ENCODE results near the gene BLOC1S3.

BLOC1S3 gene

DNA sequence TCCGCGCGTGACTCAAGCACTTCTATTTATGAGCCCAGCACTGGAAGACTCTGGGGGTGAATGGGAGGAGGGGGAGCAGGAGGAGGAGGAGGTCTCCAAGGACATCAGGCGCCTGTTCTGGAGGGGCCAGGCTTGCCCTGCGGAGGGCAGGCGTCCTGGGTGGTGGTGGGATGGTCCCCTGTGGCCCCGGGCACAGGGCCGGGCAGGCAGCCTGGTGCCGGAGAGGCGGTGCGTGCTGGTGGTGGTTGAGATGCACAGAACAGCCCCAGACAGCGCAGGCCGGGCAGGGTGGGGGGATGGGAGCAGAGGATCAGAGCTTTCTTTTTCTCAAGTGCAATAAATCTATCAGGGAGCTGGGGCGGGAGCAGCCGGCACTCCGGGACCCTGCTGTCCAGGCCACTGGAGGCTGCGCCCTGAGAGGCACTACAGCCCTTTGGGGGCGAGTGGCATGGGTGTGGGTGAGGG lies 31.8 kb upstream of the BLOC1S3 start:
- no peak for DNase-seq

DNA sequence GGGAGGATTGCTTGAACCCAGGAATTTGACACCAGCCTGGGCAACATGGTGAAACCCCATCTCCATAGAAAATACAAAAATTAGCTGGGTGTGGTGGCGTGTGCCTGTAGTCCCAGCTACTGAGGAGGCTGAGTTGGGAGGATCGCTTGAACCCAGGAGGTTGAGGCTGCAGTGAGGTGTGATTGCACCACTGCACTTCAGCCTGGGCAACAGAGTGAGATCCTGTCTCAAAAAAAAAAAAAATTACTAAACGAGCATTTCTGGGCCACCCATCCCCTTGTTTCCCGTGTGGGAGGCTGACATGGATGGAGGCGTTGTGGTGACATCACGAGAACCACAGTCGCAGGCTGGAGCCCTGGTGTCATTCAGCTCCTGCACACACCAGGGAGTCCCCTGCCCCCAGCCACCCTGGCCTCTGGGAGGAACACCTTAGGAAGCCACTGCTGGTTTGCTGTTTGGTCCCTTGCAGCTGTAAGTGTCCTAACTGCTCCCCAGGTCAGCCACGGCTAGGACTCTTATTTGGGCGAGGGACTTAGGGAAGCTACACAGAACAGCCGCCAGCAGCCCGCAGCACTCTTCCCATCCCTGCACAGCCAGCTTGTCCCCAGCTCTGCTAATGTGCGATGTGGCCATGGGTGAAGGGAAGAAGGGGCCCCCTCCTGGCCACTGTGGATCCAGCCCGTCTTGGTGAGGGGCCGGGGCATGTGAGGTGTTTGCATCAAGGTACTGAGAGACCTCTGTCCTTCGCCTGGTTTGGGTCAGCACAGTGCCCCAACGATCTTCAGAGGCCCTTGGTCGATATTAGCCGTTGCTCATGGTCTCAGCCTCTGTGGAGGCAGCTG lies 30.5 kb upstream of the BLOC1S3 start:
- no peak for DNase-seq

DNA sequence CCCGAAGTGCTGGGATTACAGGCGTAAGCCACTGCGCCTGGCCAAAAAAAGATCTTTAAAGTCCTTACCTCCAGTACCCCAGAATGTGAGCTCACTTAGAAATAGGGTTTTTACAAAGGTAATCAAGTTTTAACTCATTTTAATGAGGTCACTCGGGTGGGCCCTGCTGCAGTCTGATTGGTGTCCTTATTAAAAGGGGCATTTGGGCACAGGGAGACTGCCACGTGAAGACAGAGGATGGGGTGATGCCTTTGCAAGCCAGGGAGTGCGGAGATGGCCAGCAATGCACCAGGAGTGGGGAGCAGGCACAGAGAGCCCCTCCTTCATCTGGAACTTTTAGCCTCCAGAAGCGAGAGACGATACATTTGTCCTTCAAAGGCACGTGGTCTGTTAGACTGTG lies 29.5 kb upstream of the BLOC1S3 start:
- no peak for DNase-seq

DNA sequence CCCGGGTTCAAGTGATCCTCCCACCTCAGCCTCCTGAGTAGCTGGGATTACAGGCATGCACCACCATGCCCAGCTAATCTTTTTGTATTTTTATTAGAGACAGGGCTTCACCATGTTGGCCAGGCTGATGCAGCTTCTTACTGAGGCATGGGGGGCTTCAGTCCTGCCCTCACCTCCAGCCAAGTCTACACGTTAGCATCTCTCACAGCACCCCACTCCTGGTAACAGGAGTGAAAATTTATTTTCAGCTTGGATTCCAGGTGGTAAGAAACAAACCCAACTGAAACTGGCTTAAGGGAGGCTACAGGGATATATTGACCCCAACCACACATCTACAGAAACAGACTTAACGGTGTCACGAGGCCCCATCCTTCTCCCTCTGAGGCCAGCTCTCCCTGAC lies 28.4 kb upstream of the BLOC1S3 start:
- no peak for DNase-seq

DNA sequence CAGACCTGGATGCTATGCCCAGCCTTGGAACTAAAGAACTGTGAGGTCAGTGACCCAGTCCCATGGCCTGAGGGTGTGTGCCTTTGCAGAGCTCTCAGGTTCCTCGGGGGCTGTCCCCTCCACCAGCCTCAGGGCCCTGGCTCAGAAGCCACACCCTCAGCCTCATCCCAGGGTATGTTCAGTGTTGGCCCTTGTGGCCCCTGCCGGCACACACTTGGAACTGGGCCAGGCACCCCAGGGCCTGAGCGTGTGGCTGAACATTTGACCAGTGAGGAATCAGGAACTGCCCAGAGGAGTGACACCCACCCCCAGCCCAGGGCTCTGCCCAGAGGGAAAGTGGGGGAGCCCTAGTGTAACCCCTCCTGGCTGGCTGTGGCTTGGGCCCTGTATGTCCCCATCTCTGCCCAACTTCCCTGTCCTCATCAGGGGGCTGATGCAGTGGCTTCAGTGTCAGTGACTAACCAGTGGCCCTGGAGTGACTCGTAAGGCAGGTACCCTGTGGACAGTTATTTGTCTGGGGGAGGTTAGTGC lies 27.8 kb upstream of the BLOC1S3 start:
- DNase-seq = no peak

DNA sequence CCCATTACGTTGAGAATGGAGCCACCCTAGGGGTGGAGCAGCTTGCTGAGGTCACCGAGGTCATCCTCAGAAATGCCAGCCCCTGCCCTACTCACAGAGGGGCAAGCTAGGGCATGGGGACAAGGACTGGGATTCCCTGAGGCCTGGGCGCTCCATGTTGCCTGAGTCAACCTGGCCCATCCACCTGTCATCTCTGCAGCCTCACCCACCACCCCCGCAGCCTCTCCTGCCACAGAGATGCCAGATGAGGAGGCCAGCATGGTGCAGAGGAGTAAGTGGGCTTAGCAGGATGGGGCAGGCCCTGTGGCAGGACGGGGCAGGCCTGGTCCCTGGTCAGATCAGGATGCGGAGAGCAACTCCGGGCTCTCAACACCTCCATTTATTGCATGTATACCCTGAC lies 27.3 kb upstream of the BLOC1S3 start:
- no peak for DNase-seq

DNA sequence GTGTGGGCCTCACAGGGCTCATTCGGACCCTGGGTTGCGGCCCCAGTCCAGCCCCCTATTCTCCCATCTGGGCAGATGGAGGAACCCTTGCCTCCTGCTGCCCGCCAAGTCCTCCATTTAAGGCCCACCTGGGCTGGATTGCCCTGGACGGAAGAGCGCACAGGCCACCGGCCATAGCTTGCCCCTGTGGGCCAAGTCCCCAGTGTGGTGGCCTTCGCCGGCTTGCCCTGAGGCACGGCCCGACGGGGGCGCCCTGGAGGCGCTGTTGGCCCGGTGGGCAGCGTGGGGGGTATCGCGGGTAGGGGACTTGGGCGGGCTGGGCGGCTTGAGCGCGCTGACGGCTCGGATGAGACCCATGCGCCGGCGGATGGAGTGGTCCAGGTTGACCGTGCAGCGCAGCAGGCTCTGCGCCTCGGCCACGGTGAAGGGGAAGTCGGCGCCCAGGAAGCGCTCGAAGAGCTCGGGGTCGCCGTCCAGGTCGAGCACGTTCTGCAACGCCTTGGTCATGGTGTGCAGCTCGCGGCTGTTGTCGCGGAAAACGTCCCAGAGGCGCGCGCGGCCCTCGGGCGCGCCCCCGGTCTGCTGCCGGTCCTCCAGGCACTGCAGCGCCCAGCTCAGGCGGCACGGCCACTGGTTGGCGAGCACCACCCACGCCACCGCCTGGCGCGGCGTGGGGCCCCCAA lies 26.6 kb upstream of the BLOC1S3 start:
- no peak for DNase-seq

DNA sequence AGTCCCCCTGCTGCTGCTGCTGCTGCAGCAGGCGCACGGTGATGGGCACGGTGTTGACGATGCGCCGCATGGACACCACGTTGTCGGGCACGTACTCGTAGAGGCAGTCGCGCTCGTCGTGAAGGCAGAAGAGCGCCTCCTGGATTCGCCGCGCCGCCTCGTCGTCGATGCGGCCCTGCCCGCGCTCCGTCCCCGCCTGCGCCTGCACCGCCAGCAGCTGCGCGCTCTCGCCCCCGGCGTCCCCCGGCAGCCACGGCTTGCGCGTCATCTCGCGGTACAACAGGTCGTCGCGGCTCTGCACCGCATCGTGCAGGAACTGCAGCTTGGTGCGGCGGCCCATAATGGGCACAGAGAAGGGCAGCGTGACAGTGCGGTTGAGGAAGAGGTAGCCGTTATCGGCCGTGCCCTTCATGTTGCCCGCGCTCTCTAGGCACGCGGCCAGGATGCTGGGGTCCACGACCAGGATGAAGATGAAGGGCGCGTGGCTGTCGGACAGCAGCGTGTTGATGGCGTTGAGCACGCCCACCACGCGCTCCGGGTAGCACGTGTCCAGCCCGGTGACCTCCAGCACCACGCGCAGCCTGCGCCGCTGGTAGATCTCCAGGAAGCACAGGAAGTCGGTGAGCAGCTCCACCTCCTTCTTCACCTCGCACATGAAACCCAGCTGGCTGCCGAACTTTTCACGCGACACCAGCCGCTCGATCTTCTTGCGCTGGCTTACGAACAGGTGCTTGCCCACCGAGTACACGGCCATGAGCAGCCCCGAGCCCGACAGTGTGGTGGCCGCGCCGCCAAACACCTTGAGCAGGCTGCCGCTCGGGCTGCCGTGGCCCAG lies 25.9 kb upstream of the BLOC1S3 start:
- DNase-seq = peak; percentile 47

DNA sequence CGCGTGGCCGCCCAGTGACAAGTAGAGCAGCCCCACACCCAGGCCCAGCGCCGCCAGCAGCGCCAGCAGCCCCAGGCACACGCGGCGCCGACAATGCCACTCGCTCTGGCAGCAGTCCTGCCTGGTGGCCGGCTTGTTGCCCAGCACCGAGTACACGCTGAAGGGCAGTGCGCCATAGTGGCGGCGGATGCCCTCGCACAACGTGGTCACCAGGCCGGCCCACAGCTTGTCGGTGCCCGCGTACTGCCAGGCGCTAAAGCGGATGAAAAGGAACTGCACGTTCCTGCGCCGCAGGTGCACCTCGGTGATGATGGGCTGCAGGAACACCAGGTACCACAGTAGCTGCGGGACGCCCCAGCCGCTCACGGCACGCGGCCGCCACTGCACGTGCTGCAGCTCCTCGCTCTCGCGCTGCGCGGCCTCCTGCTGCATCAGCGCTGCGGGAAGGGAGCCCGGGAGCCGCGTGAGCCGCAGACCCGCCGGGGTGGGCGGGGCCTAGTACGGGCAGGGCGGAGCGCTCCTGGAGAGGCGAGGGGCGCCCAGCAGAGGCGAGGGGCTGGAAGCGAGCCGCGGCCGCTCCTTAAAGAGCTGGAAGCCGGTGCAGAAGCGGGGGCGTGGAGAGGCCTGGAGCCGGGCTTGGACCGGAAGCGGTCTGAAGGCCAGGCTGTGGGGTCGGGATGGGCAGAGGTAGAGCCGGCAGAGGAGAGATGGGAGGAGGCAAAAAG lies 25.1 kb upstream of the BLOC1S3 start:
- no peak for DNase-seq

DNA sequence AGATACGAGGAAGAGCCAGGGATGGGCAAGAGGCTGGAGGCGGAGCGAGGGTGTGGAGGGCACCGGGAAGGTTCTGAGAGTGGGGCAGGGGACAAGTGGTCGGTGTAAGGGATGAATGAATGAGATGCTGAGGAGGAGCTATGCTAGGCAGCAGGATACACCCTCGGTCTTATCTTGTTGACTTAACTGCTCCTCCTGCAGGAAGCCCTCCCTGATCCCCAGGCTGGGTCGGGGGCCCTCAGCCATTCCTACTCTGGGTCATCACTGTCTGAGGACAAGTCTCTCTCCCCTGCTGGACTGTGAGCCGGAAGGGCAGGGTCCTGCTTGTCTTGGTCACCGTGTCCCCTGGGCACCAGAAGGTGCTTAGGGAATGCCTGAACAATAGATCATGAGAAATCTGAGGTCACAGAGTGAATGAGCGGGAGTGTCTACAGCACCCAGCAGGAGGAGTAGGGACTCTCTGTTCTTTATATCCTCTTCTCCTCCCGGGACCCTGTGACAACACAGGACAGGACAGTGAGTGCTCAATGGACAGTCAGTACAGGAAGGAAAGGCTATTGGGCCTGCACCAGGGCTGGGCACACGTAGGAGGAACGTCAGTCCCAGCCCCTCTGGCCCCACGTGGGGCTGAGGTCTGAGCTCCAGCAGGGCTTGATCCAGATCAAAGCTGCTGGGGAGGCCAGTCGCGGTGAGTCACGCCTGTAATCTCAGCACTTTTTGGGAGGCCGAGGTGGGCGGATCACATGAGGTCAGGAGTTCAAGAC lies 24.3 kb upstream of the BLOC1S3 start:
- no peak for DNase-seq

DNA sequence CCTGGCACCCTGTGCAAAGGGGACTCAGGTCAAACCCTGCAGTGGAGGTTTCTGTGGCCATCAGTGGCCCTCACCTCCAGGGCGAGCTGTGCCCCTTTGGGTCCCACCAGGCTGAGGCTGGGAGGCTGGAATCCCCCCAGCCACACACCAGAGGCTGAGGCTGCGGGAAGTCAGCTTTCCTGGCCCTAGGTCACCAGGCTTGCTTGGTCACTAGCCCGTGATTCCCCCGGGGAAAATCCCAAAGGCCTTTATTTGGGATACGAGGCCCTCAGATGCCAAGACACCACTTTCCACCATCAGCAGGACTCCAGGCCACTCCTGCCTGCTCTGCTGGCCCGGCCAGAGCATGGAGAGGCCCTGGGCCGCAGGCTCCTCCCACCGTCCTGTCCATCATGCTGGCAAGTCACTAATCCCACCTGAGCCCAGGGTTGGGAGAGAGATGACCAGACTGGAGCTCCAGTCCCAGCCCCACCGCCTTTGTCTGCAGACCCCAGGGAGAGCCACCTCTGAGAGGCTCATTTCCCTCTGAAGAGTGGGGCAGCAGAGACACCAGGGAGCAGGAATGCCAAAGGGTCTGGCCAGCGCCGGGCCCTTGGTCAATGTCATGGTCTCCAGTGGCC lies 22.5 kb upstream of the BLOC1S3 start:
- DNase-seq = no peak

DNA sequence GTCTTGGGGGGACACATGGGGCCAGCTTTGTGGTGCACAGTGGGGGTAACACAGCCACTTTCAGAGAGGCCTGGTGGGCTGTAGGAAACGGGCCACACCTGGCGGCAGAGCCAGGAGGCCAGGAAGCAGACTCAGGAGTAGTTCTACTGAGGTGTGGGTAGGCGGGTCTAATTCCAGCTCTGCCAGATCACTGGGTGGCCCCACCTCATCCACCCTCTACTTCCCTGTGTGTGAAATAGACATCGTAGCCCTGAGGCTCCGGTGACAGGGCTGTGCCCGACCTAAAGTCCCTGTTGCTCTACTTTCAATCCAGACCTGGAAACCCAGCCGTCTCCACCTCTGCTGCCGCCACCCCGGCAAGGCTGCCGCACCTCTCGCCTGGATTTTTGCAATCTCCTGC lies 21.8 kb upstream of the BLOC1S3 start:
- DNase-seq = no peak

DNA sequence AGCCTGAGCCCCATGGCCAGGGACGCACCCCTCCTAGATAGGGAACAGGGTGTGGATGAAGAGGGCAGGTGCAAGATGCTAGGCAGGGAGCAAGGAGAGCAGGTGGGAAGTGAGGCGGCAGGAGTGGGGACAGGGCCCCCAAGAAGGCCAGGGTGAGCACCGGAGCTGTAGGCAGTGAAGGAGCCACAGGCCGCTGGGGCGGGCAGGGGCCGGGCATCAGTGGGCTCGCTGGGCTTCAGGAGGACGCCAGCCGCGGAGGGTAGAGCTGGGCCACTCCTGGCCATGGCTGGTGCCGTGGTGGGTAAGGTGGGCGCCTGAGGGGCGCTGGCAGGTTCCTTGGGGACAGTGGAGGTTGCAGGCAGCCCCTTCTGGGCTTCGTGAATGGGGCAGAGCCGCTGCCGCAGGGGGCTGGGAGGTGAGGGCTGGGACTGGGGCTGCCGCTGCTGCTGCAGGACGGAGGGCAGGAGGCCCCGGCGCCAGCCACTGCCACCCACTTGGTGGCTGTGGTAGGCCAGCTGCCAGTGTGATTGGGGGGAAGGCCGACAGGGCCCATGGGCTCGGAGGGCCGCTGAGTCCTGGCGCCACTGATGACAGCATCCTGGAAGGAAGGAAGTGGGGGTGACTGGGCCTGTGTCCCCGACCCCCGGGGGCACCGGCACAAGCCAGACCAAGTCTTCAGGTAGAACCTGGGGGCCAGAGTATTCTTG lies 19.9 kb upstream of the BLOC1S3 start:
- no peak for DNase-seq

DNA sequence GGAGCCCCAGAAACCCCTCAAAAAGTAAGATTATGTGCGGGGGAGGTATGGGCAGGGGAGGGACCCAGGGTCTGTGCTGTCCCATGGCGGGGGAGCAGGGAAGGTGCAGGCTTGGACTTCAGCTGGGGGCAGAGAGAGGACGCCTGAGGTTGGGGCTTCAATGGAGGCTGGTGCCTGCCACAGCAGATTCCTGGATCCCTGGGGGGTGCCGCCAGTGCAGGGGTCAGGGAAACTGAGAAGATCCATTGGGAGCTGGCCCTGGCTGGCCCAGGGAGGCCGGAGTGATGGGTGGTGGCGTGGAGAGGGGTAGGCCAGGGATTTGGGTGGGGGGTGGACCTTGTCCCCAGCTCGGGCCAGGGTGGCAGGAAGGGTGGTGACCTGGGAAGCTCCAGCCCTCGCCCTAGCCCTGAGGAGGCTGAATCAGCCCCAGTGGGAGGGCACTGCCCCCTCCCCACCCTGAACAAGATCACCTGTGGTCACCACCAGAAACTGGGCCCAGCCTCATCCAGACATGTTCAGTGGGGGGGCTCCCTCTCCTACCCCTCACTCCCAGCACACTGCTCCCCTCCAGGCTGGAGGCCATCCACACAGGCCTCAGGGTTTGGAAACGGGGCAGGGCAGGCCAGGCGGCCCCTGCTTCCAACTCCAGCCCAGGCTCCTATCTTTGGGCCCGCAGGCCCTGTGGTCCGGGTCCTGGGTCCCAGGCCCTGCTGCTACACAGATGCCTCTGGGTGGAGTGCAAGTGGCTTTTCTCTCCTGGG lies 19.2 kb upstream of the BLOC1S3 start:
- no peak for DNase-seq

DNA sequence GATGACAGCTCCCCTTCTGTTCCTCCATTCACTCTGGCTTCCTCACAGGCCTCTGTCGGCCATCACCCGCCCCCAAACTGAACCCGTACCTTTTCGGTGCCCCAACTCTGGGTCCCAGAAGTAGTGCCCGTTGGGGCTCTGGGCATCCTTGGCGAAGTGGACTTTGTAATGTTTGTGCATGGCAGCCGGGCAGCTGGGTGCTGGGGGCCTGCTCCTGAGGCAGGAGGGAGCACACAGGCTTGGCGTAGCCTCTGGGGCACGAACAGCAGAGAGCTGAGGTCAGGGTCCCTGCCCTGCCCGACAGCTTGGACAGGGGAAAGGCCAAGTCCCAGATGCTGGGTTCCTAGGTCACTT lies 18.6 kb upstream of the BLOC1S3 start:
- no peak for DNase-seq

DNA sequence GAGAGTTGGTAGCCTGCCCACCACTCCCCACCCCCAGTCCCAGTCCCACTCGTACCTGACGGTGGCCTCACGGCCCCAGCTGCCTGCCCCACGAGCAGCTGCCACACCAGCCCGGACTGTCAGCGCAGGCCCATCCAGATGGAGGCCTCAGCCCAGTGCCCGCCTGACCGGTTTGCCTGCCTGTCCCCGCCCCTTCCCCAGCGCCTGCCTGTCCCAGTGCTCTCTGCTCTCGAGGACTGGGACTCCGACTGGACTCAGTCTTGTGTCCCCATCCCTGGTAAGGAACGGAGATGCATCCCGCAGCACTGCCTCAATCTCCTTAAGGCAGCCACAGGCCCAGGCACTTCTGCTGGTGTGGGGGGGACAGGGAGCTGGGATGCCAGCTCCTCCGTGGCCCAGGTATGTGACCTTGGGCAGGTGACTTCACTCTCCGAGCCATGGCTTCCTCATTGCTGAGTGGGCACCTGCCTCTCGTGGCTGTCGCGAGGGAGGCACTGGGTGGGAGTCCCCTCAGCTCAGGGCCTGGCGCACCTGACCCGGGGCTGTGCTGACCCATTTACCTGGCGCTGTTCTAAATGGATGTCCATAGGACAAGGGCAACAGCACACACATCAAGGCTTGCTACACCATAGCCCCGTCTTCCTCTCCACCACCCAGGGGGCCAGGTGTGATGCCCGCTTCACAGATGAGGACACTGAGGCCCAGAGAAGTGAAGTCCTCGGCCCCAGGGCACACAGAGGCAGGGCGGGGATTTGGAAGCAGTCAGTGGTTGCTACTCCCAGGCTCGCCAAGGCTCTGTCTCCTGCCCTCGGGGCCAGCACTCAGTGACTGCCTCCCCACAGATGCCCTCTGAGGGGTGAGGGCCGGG lies 17.5 kb upstream of the BLOC1S3 start, which contains the start of gene NKPD1:
Gene NKPD1, minus strand, starts transcription at position 113 of the 868 bp plus-strand sequence. CDS start 832 bp downstream, outside the sequence.
- no peak for DNase-seq

DNA sequence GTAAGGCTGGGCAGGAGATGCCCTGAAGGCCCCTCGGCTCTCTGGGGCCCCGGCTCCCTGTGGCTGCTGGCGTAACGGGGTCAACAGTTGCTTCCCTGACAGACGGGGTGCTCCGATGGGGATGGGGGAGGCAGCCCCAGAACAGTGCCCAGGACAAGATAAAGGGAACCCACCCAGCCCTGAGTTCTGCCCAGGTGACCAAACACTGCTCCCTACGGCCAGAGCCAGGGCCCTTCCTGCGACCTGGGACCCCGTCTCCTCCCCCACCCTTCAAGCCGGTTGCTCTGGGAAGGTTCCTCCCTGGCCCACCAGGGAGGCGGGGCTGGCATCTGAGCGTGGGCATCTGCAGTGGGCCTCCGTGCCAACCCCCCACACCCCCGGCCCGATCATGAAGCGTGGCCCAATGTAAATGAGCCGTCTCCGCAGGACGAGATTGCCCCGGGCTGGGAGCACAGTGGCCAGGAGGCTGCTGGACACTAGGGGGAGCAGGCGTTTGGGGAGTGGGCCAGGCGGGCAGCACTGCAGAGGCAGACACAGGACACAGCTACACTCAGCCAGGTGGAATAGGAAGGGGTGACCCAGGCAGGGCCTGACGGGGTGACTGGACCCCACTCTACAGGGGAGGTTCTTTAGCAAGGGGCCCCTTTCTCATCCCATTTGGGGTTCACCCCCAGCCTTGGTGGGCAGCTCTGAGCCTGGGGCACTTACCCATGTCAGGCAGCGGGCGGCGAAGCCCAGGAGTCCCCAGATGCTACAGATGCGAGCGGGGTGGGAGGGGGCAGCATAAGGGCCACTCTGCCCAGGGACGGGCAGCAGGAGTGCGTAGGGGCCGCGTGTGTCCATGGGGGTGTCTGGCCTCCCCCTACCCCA lies 16.6 kb upstream of the BLOC1S3 start:
- DNase-seq = no peak

Data from DMS79 (cell line).